Panc1 (cell line): ENCODE measurements around the gene TGFB3.

ENCODE experiments used
- TF ChIP-seq, protein P1 (sequence below), 2 experiments: IDR thresholded peaks; 2 replicates each; pipeline ENCODE4 v1.6.1; 2011 to 2012; ENCODE audit warnings: low read depth in 2 of 2, control low read depth in 1 of 2, low read length in 1 of 2, mild to moderate bottlenecking in 1 of 2, moderate library complexity in 1 of 2; ENCODE audit not compliant: insufficient read depth in 1 of 2
- TF ChIP-seq, protein P2 (sequence below): fragments of 450-650 bp; IDR thresholded peaks from 2 replicates; pipeline ENCODE4 v1.5.1; 2017; ENCODE audit warnings: mild to moderate bottlenecking

- TF ChIP-seq, protein P1, sequence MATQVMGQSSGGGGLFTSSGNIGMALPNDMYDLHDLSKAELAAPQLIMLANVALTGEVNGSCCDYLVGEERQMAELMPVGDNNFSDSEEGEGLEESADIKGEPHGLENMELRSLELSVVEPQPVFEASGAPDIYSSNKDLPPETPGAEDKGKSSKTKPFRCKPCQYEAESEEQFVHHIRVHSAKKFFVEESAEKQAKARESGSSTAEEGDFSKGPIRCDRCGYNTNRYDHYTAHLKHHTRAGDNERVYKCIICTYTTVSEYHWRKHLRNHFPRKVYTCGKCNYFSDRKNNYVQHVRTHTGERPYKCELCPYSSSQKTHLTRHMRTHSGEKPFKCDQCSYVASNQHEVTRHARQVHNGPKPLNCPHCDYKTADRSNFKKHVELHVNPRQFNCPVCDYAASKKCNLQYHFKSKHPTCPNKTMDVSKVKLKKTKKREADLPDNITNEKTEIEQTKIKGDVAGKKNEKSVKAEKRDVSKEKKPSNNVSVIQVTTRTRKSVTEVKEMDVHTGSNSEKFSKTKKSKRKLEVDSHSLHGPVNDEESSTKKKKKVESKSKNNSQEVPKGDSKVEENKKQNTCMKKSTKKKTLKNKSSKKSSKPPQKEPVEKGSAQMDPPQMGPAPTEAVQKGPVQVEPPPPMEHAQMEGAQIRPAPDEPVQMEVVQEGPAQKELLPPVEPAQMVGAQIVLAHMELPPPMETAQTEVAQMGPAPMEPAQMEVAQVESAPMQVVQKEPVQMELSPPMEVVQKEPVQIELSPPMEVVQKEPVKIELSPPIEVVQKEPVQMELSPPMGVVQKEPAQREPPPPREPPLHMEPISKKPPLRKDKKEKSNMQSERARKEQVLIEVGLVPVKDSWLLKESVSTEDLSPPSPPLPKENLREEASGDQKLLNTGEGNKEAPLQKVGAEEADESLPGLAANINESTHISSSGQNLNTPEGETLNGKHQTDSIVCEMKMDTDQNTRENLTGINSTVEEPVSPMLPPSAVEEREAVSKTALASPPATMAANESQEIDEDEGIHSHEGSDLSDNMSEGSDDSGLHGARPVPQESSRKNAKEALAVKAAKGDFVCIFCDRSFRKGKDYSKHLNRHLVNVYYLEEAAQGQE (IDR thresholded peaks at IDR 0.05; ENCODE audit: insufficient read depth in 1 of 2, low read depth in 2 of 2, low read length in 1 of 2): no peak
- TF ChIP-seq, protein P2, sequence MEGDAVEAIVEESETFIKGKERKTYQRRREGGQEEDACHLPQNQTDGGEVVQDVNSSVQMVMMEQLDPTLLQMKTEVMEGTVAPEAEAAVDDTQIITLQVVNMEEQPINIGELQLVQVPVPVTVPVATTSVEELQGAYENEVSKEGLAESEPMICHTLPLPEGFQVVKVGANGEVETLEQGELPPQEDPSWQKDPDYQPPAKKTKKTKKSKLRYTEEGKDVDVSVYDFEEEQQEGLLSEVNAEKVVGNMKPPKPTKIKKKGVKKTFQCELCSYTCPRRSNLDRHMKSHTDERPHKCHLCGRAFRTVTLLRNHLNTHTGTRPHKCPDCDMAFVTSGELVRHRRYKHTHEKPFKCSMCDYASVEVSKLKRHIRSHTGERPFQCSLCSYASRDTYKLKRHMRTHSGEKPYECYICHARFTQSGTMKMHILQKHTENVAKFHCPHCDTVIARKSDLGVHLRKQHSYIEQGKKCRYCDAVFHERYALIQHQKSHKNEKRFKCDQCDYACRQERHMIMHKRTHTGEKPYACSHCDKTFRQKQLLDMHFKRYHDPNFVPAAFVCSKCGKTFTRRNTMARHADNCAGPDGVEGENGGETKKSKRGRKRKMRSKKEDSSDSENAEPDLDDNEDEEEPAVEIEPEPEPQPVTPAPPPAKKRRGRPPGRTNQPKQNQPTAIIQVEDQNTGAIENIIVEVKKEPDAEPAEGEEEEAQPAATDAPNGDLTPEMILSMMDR: no peak
Measured at GRCh38 chr14:75980856-75981255, 939 bp downstream of the TGFB3 start.
